A549 treated with GW870086 at 1 μM for 4 hours (cell line): Measurements from ENCODE around the gene PLAC1. TPM values are rescaled to one million over a fixed set of nuclear protein-coding genes. Genes with fewer than 3 reads are reported as not detected.

Source experiments
- total RNA-seq: library from RNA; stranded (reverse); fragments of 200-300 nt; extraction: Qiagen RNA extraction; gene quantifications from 5 replicates; pipeline ENCODE4 v1.2.3, GENCODE V29; 2022; ENCODE audit warnings: low read depth

PLAC1 gene
- total RNA-seq: 0.64 to 0.97 TPM (median 0.74 TPM) in 4 of 5 replicates, not detected in the other

GRCh38 chrX:134658002-134658759 is at the start of gene PLAC1:
Gene PLAC1, minus strand, starts transcription at chrX:134658471. Its CDS starts 91,789 bp downstream, at chrX:134566682.

Other genes with a start within 250 kb of the PLAC1 start
- 95.6 to 116 TPM (median 109 TPM) in 5 replicates for gene HPRT1, start 198.3 kb downstream of the PLAC1 start, total RNA-seq
- 21.8 to 30.2 TPM (median 29.0 TPM) in 5 replicates for gene PABIR2, start 138.7 kb upstream of the PLAC1 start, total RNA-seq